Jurkat, Clone E6-1 (cell line): ENCODE results near the gene CLCN2. TPM values are rescaled to one million over a fixed set of nuclear protein-coding genes. Genes with fewer than 3 reads are reported as not detected.

Source experiments
- DNase-seq: peaks from one replicate; pipeline ENCODE4 v3.0.0-alpha.2; 2011; ENCODE audit warnings: low read depth, low spot score
- H3K4me3 ChIP-seq: 2 replicates; pipeline ENCODE4 v1.5.1; 2011; ENCODE audit warnings: mild to moderate bottlenecking, low read length, control low read depth, moderate library complexity
- polyA plus RNA-seq: library from polyadenylated mRNA; unstranded; fragments of >200 nt; gene quantifications from one replicate; pipeline ENCODE4 v1.2.1, GENCODE V29; 2012; ENCODE audit warnings: missing spikeins; ENCODE audit not compliant: insufficient read length, insufficient read depth

CLCN2 gene
- polyA plus RNA-seq = 7.6 TPM

DNA sequence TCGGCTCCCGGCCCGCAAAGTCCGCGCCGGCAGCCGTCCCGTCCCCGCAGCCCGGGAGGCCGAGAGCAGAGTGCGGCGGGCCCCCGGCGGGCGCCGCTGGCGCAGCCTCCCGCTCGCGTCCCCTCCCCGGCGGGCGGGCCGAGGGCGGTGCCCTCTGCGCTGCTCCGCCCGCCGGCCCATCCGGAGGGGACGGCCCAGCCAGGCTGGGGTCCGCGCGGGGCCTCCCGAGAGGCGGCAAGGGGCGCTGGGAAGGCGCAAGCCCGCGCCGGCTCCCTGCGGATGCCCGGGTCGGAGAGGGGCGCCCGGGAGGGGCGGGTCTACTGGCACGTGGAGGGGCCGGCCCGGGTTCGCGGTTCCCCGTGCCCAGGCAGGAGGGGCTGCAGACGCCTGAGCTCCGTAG lies at the start of gene CLCN2, which contains the start of gene POLR2H:
TSS of gene CLCN2 (minus strand) at position 74 of the 400 bp plus-strand sequence. CDS start 126 bp downstream, outside the sequence.
TSS of gene POLR2H (plus strand) at position 179 of the 400 bp plus-strand sequence. CDS start 1,783 bp downstream, outside the sequence.
- H3K4me3 ChIP-seq = peak within 1 kb of the TSS; percentile 95
- DNase-seq = no peak

DNA sequence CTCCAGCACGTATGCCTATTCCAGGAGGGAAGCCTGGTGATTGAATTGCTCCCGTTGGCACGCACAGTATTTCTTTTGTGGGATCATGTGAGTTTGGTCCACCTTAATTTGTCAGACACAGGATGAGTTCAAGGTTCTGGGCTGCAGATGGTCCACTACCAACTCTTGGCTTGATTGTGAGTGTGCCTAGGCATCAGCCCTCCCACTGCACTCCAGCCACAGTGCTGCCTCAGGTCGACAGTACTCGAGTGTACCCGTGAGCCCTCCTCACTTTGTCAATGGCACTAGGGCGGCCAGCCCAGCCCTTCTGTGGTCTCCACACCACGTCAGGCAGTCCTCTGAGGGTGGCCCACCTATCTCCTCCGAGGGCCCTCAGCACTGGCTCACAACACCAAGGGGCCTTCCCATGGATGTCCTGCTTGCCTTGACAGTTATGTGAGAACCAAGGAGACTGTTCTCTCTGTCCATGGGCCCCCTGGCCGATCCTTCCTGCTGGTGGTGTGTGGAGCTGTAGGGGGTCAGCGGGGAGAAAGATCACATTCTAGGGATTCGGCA lies 48.6 kb upstream of the CLCN2 start:
- no peak overlapping the region for H3K4me3 ChIP-seq
- DNase-seq = no peak

- no peak for DNase-seq
- no peak overlapping the region for H3K4me3 ChIP-seq
These were observed 48.0 kb upstream of the CLCN2 start for GRCh38 chr3:184409331-184409926.

GRCh38 chr3:184405075-184406030 lies 43.9 kb upstream of the CLCN2 start:
- no peak overlapping the region for H3K4me3 ChIP-seq
- DNase-seq = peak; percentile 75

GRCh38 chr3:184399410-184399809 lies 38.0 kb upstream of the CLCN2 start:
- no peak for DNase-seq
- H3K4me3 ChIP-seq = no peak overlapping the region

DNA sequence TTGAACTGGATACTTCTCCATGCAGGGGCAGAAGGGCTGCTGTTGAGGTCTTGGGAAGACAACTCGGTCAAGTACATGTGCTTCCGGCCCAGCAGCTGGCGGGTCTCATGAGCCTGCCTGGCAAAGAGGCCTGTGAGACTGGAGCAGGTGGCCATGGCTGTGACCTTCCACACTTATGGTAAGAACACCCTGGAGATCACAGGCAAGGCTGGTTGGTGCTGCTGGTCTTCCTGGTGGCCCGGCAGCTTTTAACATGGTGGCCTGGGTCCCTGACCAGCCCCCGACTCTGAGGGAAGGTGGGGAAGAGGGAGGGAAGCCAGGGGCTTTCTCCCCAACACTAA lies 33.9 kb upstream of the CLCN2 start:
- DNase-seq = no peak
- H3K4me3 ChIP-seq = no peak overlapping the region

GRCh38 chr3:184391266-184391665 lies 29.9 kb upstream of the CLCN2 start:
- H3K4me3 ChIP-seq = no peak overlapping the region
- DNase-seq = no peak

DNA sequence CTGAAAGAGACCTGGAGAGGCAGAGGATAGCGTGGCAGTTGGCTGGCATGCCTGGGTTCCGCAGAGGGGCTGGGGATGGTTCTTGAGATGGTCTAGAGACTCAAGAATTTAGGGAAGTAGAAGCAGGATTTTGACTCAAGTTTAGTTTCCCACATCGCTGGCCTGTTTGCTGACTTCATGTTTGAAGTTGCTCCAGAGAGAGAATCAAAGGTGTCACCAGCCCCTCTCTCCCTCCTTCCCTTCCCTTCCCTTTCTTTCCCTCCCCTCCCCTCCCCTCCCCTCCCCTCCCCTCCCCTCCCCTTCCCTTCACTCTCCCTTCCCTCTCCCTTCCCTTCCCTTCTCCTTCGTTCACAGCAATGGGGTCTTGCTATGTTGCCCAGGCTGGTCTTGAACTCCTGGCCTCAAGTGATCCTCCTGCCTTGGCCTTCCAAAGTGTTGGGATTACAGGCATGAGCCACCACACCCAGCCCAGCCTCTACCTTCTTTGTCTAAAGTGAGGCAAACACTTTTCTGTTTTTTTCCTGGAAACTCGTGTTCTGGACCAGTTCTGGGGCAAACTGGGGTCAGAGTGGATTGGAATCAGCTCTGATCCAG lies 28.6 kb upstream of the CLCN2 start:
- H3K4me3 ChIP-seq = no peak overlapping the region
- DNase-seq = no peak

- no peak overlapping the region for H3K4me3 ChIP-seq
- DNase-seq = no peak
These were observed 28.0 kb upstream of the CLCN2 start for GRCh38 chr3:184389384-184389783.

DNA sequence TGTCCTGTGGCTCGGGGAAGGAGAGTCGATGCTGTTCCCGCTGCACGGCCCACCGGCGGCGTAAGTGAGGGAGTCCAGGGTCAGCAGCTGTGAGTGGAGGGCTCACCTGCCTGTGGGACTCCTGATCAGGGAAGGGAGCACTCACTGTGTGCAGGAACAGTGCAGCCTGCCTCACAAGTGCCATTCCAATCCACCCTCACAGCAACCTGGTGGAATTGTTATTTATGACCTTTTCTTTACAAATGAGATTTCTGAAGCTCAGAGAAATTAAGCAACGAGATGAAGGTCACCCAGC lies 27.5 kb upstream of the CLCN2 start:
- no peak overlapping the region for H3K4me3 ChIP-seq
- DNase-seq = no peak

DNA sequence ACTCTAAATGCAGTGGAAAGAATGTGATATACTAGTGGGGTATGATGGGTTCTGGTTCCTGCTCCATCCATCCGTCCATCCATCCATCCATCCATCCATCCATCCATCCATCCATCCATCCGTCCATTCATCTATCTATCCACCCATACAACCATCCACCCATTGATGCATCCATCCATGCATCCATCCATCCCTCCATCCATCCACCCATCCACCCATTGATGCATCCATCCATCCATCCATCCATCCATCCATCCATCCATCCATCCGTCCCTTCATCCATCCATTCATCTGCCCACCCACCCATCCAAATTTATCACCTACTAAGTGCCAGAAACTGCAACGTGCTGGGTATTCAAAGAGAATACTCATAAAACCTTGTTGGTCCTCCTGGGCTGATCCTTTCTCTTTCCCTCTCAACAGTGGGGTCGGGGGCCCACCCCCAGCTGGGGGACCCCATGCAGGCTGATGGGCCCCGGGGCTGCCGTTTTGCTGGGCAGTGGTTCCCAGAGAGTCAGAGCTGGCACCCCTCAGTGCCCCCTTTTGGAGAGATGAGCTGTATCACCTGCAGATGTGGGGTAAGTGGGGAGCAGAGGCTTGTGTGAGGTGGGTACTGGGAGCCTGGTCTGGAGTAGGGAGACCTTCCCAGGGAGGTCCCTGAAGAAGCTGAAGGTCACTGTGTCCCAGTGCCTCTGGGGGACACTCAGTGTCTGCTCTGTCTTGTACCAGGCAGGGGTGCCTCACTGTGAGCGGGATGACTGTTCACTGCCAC lies 26.9 kb upstream of the CLCN2 start:
- no peak overlapping the region for H3K4me3 ChIP-seq
- DNase-seq = no peak

- H3K4me3 ChIP-seq = no peak overlapping the region
- DNase-seq = no peak
These were observed 25.8 kb upstream of the CLCN2 start for GRCh38 chr3:184387174-184387714.

DNA sequence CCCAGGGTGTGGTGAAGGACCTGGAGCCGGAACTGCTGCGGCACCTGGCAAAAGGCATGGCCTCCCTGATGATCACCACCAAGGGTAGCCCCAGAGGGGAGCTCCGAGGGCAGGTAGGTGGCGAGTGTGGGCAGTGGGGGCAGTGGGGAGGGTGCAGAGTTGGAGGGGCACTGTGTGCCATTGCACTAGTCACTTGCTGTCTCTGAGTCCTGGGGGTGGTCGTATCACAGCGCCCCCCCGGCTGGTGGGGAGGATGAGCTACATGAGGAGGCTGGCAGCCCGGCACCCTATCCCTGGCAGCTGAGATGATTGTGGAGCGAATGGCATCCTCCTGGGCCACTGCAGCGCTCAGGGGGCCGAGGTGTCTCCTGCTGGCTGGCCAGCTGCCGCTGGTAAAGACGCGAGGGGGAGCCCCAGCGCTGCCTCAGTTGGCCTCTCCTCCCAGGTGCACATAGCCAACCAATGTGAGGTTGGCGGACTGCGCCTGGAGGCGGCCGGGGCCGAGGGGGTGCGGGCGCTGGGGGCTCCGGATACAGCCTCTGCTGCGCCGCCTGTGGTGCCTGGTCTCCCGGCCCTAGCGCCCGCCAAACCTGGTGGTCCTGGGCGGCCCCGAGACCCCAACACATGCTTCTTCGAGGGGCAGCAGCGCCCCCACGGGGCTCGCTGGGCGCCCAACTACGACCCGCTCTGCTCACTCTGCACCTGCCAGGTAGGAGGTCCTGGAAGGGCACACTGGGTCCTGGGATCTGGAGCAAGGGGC lies 24.8 kb upstream of the CLCN2 start:
- DNase-seq = no peak
- no peak overlapping the region for H3K4me3 ChIP-seq

DNA sequence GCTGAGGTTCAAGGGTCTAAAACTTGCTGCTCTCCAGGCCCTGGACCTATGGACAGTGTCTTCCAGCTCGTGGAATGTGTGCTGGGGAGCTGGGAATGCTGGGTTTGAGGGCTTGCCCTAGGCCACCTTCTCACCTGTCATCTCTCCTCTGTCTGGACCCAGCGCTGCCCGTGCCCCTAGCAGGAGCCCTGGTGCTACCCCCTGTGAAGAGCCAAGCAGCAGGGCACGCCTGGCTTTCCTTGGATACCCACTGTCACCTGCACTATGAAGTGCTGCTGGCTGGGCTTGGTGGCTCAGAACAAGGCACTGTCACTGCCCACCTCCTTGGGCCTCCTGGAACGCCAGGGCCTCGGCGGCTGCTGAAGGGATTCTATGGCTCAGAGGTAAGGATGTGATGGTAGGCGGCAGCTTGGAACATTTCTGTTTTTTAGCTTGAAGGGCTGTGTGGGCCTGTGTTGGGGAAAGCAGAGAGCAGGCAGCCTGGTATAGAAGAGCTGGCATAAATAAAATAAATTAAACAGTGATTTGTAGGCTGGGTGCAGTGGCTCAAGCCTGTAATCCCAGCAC lies 23.5 kb upstream of the CLCN2 start:
- H3K4me3 ChIP-seq = no peak overlapping the region
- DNase-seq = no peak

GRCh38 chr3:184384342-184384741 lies 22.9 kb upstream of the CLCN2 start:
- no peak for DNase-seq
- H3K4me3 ChIP-seq = no peak overlapping the region

DNA sequence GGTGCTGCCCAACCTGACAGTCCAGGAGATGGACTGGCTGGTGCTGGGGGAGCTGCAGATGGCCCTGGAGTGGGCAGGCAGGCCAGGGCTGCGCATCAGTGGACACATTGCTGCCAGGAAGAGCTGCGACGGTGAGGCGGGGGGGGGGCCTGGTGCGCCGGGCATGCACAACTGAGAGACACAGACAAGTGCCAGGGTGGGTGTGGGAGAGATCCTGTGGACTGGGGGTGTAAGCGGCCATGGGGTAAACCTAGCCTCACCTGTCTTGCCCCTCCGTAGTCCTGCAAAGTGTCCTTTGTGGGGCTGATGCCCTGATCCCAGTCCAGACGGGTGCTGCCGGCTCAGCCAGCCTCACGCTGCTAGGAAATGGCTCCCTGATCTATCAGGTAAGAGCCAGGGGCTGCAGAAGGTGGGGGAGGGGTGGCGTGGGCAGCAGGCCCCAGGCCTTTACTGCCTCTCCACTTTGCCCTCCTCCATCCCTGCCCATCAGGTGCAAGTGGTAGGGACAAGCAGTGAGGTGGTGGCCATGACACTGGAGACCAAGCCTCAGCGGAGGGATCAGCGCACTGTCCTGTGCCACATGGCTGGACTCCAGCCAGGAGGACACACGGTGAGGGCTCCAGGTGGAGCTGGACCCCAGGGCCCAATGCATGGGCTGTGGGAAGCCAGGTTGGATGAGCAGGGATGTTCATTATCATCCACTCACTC lies 21.8 kb upstream of the CLCN2 start:
- no peak for DNase-seq
- no peak overlapping the region for H3K4me3 ChIP-seq

DNA sequence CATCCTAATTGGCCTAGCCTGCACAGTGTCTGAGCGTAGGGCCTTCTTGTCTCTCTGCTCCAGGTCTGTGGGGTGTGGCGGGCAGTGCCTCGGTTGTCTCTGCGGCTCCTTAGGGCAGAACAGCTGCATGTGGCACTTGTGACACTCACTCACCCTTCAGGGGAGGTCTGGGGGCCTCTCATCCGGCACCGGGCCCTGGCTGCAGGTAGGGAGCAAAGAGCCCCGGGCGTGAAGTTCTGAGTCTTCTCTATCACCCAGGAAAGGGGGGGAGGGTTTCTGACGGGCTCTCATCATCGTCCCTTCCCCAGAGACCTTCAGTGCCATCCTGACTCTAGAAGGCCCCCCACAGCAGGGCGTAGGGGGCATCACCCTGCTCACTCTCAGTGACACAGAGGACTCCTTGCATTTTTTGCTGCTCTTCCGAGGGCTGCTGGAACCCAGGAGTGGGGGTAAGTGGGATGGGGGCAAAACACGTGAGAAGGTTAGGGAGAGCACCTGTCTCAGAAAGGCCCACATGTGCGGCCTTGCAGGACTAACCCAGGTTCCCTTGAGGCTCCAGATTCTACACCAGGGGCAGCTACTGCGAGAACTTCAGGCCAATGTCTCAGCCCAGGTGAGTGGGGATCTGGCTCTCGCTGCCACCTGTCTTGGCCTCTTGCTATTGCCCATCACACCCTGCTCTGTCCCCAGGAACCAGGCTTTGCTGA lies 21.1 kb upstream of the CLCN2 start:
- DNase-seq = no peak
- H3K4me3 ChIP-seq = no peak overlapping the region
